Glutamatergic neuron (in vitro differentiated cells): ENCODE results near the gene TPD52L2. TPM values are rescaled to one million over a fixed set of nuclear protein-coding genes. Genes with fewer than 3 reads are reported as not detected.

Source experiments
- DNase-seq: peaks from one replicate; pipeline ENCODE4 v3.0.0; 2022
- H3K27ac Mint-ChIP-seq: one replicate; pipeline ENCODE4 v1.8.0; 2020; ENCODE audit warnings: mild to moderate bottlenecking, mixed read lengths, inconsistent platforms; ENCODE audit not compliant: unreplicated experiment
- H3K27me3 Mint-ChIP-seq: one replicate; pipeline ENCODE4 v1.8.0; 2020; ENCODE audit warnings: mild to moderate bottlenecking, moderate library complexity, mixed read lengths, inconsistent platforms; ENCODE audit not compliant: unreplicated experiment
- H3K36me3 Mint-ChIP-seq: one replicate; pipeline ENCODE4 v1.8.0; 2020; ENCODE audit warnings: mild to moderate bottlenecking, mixed read lengths, inconsistent platforms; ENCODE audit not compliant: unreplicated experiment
- H3K4me1 Mint-ChIP-seq: one replicate; pipeline ENCODE4 v1.8.0; 2020; ENCODE audit warnings: mild to moderate bottlenecking, low read depth, mixed read lengths, inconsistent platforms; ENCODE audit not compliant: unreplicated experiment
- H3K4me3 Mint-ChIP-seq: one replicate; pipeline ENCODE4 v1.8.0; 2020; ENCODE audit warnings: mild to moderate bottlenecking, mixed read lengths, inconsistent platforms; ENCODE audit not compliant: unreplicated experiment
- H3K9me3 Mint-ChIP-seq: one replicate; pipeline ENCODE4 v1.8.0; 2020; ENCODE audit warnings: mild to moderate bottlenecking, moderate library complexity, mixed read lengths, inconsistent platforms; ENCODE audit not compliant: unreplicated experiment
- CTCF ChIP-seq: fragments of 200-600 bp; sonication (generic); IDR thresholded peaks from one replicate; pipeline ENCODE4 v1.5.0; 2021; ENCODE audit not compliant: partially characterized antibody, unreplicated experiment
- long read RNA-seq: library from polyadenylated mRNA; unstranded; transcript quantifications from one replicate; pipeline ENCODE4 v2.0.0, GENCODE V29; 2020; ENCODE audit not compliant: unreplicated experiment
- total RNA-seq: library from RNA; stranded (reverse); fragmentation: NEBNext Ultra II Directional; extraction: Animal tissue kit (Norgen Biotek cat#: 25700); gene quantifications from one replicate; pipeline ENCODE4 v1.2.1, GENCODE V29; 2021; ENCODE audit not compliant: unreplicated experiment

The TPD52L2 gene
- 109 TPM for total RNA-seq
- long read RNA-seq, full-length matches to known transcripts = 78 of 88 reads
- long read RNA-seq, partial matches to known transcripts = 0 of 88 reads
- long read RNA-seq, other reads (novel, unspliced or antisense) = 10 of 88 reads

GRCh38 chr20:63864978-63865640, at the start of gene TPD52L2:
TSS of gene TPD52L2 (plus strand) at chr20:63865270. CDS start at chr20:63865366, 96 bp downstream.
- H3K27ac Mint-ChIP-seq = peak within 1 kb of the TSS; percentile 77
- peaks cover 13% of the 10 kb centered on the region for H3K4me1 Mint-ChIP-seq
- H3K36me3 Mint-ChIP-seq = no peaks in the 10 kb centered on the region
- TF ChIP-seq CTCF = no peak
- peaks cover 4% of the 10 kb centered on the region for H3K27me3 Mint-ChIP-seq
- H3K4me3 Mint-ChIP-seq = peak within 1 kb of the TSS; percentile 97
- DNase-seq = peak; percentile 96
- peaks cover 10% of the 10 kb centered on the region for H3K9me3 Mint-ChIP-seq

GRCh38 chr20:63815615-63816253, 49.3 kb upstream of the TPD52L2 start:
- no peak for TF ChIP-seq CTCF
- no peak for DNase-seq
- peak overlapping the region; percentile 42 for H3K4me3 Mint-ChIP-seq

GRCh38 chr20:63819224-63819921, 45.7 kb upstream of the TPD52L2 start:
- H3K27ac Mint-ChIP-seq = peak overlapping the region; percentile 14
- H3K36me3 Mint-ChIP-seq = no peaks in the 10 kb centered on the region
- no peak for DNase-seq
- no peak for TF ChIP-seq CTCF
- peak overlapping the region; percentile 6 for H3K4me3 Mint-ChIP-seq
- H3K9me3 Mint-ChIP-seq = peaks cover 16% of the 10 kb centered on the region
- H3K4me1 Mint-ChIP-seq = peaks cover 39% of the 10 kb centered on the region
- peaks cover 9% of the 10 kb centered on the region for H3K27me3 Mint-ChIP-seq

More at GRCh38 chr20:63815615-63816253, 49.3 kb upstream of the TPD52L2 start:
- H3K9me3 Mint-ChIP-seq = peaks cover 17% of the 10 kb centered on the region
- peaks cover 15% of the 10 kb centered on the region for H3K27me3 Mint-ChIP-seq
- peaks cover 32% of the 10 kb centered on the region for H3K4me1 Mint-ChIP-seq
- peak overlapping the region; percentile 72 for H3K27ac Mint-ChIP-seq
- H3K36me3 Mint-ChIP-seq = no peaks in the 10 kb centered on the region

GRCh38 chr20:63821811-63822210, 43.3 kb upstream of the TPD52L2 start:
- Mint-ChIP-seq H3K4me3 (peak overlapping the region; percentile 61), H3K27ac (no peak overlapping the region), H3K27me3 (peaks cover under 1% of the 10 kb centered on the region), H3K9me3 (peaks cover 7% of the 10 kb centered on the region), H3K4me1 (peaks cover 34% of the 10 kb centered on the region), H3K36me3 (no peaks in the 10 kb centered on the region)
- no peak for TF ChIP-seq CTCF
- no peak for DNase-seq
